ENCODE data around the gene DCAKD. TPM values are rescaled to one million over a fixed set of nuclear protein-coding genes. Genes with fewer than 3 reads are reported as not detected.

The DCAKD gene
- total and polyA plus RNA-seq, 2 experiments from 2014 or later = 29.9 to 47.4 TPM

GRCh38 chr17:45029758-45030423 is 21.5 kb downstream of the DCAKD start:
- Histone ChIP-seq H3K79me2 (no peaks in the 10 kb centered on the region), H2AFZ (no peak overlapping the region), H3K36me3 (replicated peaks; ENCODE audit: insufficient read depth, low read depth) (no peaks in the 10 kb centered on the region), H3K9me2 (replicated peaks; ENCODE audit: insufficient read depth) (no peaks in the 10 kb centered on the region), H3K4me1 (ENCODE audit: insufficient read depth) (no peaks in the 10 kb centered on the region), H3K9me3 (ENCODE audit: low read depth) (no peaks in the 10 kb centered on the region), H4K20me1 (ENCODE audit: insufficient read depth, poor library complexity, severe bottlenecking) (no peaks in the 10 kb centered on the region), H3K4me3 (no peak overlapping the region), H3K27ac (no peak overlapping the region), H3K27me3 (no peaks in the 10 kb centered on the region), H3K4me2 (no peak overlapping the region)
- TF ChIP-seq EZH2 (IDR thresholded peaks at IDR 0.05; ENCODE audit: borderline replicate concordance) (no peak), EZH2phosphoT487 (IDR thresholded peaks at IDR 0.05; ENCODE audit: low read depth, severe bottlenecking, unreplicated experiment) (no peak), CTCF (IDR thresholded peaks at IDR 0.05; ENCODE audit: poor library complexity) (no peak)
- peak; percentile 8 for DNase-seq (ENCODE audit: low spot score)
- 91% methylated on average over 17 of the region's 17 CpGs for WGBS (ENCODE audit: low lambda C conversion rate, missing lambda C conversion rate)

- TF ChIP-seq EZH2 (IDR thresholded peaks at IDR 0.05; ENCODE audit: borderline replicate concordance) (no peak), EZH2phosphoT487 (IDR thresholded peaks at IDR 0.05; ENCODE audit: low read depth, severe bottlenecking, unreplicated experiment) (no peak), CTCF (IDR thresholded peaks at IDR 0.05; ENCODE audit: poor library complexity) (no peak)
- WGBS (ENCODE audit: low lambda C conversion rate, missing lambda C conversion rate) = 94% methylated on average over 7 of the region's 7 CpGs
- no peaks in the 10 kb centered on the region for H3K36me3 ChIP-seq (replicated peaks; ENCODE audit: insufficient read depth, low read depth)
Measured at GRCh38 chr17:45029096-45029495, 22.3 kb downstream of the DCAKD start.

GRCh38 chr17:45022655-45023339 is 28.6 kb downstream of the DCAKD start:
- Histone ChIP-seq H3K27me3 (peaks cover 4% of the 10 kb centered on the region), H3K79me2 (no peaks in the 10 kb centered on the region), H3K27ac (no peak overlapping the region), H3K36me3 (replicated peaks; ENCODE audit: insufficient read depth, low read depth) (no peaks in the 10 kb centered on the region), H2AFZ (no peak overlapping the region), H3K4me2 (no peak overlapping the region), H4K20me1 (ENCODE audit: insufficient read depth, poor library complexity, severe bottlenecking) (no peaks in the 10 kb centered on the region), H3K4me3 (no peak overlapping the region), H3K9me2 (replicated peaks; ENCODE audit: insufficient read depth) (no peaks in the 10 kb centered on the region), H3K9me3 (ENCODE audit: low read depth) (no peaks in the 10 kb centered on the region), H3K4me1 (ENCODE audit: insufficient read depth) (peaks cover 31% of the 10 kb centered on the region)
- no peak for DNase-seq (ENCODE audit: low spot score)
- WGBS (ENCODE audit: low lambda C conversion rate, missing lambda C conversion rate) = 91% methylated on average over 13 of the region's 13 CpGs
- no peak for TF ChIP-seq CTCF (IDR thresholded peaks at IDR 0.05; ENCODE audit: poor library complexity)
- TF ChIP-seq EZH2phosphoT487 (IDR thresholded peaks at IDR 0.05; ENCODE audit: low read depth, severe bottlenecking, unreplicated experiment) = no peak
- TF ChIP-seq EZH2 (IDR thresholded peaks at IDR 0.05; ENCODE audit: borderline replicate concordance) = no peak

More at GRCh38 chr17:45029096-45029495, 22.3 kb downstream of the DCAKD start:
- no peak for DNase-seq (ENCODE audit: low spot score)
- Histone ChIP-seq H3K9me2 (replicated peaks; ENCODE audit: insufficient read depth) (no peaks in the 10 kb centered on the region), H3K9me3 (ENCODE audit: low read depth) (no peaks in the 10 kb centered on the region), H3K27me3 (no peaks in the 10 kb centered on the region), H3K4me2 (no peak overlapping the region), H3K27ac (no peak overlapping the region), H2AFZ (no peak overlapping the region), H3K79me2 (no peaks in the 10 kb centered on the region), H3K4me3 (no peak overlapping the region), H3K4me1 (ENCODE audit: insufficient read depth) (no peaks in the 10 kb centered on the region), H4K20me1 (ENCODE audit: insufficient read depth, poor library complexity, severe bottlenecking) (no peaks in the 10 kb centered on the region)
